ENCODE results near the gene TSPAN2.

Gene TSPAN2

DNA sequence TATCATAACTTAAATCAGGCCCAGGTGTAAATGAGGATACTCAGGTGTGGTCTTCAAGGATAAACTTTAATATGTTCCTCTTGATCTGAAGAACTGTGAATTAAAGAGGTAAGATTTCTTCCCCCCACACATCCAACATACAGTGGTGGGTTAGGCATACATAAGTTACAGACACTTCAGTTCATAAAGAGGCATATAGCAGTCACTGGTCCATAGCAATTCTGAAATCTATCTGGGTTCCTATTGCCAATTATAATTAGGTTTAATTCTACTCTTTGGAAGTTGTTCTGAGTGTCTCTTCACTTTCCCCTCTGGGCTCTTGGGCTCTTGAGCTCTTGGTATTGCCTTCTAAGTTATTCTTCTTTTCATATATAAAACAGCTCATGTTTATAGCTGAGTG lies 32.5 kb upstream of the TSPAN2 start:
- H3K4me1 ChIP-seq (ENCODE audit: insufficient read depth, low read length, poor library complexity, severe bottlenecking): no peaks in the 10 kb centered on the region
- H3K9ac ChIP-seq (ENCODE audit: low read depth, low read length, poor library complexity, severe bottlenecking): no peak overlapping the region
- no peaks in the 10 kb centered on the region for H3F3A ChIP-seq (ENCODE audit: low read depth)
- H4K20me1 ChIP-seq (ENCODE audit: insufficient read depth, low read length, poor library complexity, severe bottlenecking): no peaks in the 10 kb centered on the region
- no peaks in the 10 kb centered on the region for H3K9me3 ChIP-seq (ENCODE audit: insufficient read depth, low read depth, low read length)
- no peaks in the 10 kb centered on the region for H3K36me3 ChIP-seq (ENCODE audit: insufficient read depth, low read length)
- H3K79me2 ChIP-seq (ENCODE audit: insufficient read depth, low read length): no peaks in the 10 kb centered on the region
- no peaks in the 10 kb centered on the region for H3K9me2 ChIP-seq (replicated peaks; ENCODE audit: low read depth, low read length)
- TF ChIP-seq, protein P1, sequence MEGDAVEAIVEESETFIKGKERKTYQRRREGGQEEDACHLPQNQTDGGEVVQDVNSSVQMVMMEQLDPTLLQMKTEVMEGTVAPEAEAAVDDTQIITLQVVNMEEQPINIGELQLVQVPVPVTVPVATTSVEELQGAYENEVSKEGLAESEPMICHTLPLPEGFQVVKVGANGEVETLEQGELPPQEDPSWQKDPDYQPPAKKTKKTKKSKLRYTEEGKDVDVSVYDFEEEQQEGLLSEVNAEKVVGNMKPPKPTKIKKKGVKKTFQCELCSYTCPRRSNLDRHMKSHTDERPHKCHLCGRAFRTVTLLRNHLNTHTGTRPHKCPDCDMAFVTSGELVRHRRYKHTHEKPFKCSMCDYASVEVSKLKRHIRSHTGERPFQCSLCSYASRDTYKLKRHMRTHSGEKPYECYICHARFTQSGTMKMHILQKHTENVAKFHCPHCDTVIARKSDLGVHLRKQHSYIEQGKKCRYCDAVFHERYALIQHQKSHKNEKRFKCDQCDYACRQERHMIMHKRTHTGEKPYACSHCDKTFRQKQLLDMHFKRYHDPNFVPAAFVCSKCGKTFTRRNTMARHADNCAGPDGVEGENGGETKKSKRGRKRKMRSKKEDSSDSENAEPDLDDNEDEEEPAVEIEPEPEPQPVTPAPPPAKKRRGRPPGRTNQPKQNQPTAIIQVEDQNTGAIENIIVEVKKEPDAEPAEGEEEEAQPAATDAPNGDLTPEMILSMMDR (conservative IDR thresholded peaks at IDR 0.05; ENCODE audit: low read length): no peak
- TF ChIP-seq EZH2phosphoT487 (IDR thresholded peaks at IDR 0.05; ENCODE audit: borderline replicate concordance): no peak
- H2AFZ ChIP-seq (ENCODE audit: low read length): no peak overlapping the region
- H3K4me3 ChIP-seq (ENCODE audit: low read length, poor library complexity, severe bottlenecking): no peak overlapping the region
- H3K4me2 ChIP-seq (ENCODE audit: low read depth, low read length, poor library complexity, severe bottlenecking): no peak overlapping the region
- H3K27me3 ChIP-seq (ENCODE audit: insufficient read depth, low read length, poor library complexity, severe bottlenecking): no peaks in the 10 kb centered on the region

DNA sequence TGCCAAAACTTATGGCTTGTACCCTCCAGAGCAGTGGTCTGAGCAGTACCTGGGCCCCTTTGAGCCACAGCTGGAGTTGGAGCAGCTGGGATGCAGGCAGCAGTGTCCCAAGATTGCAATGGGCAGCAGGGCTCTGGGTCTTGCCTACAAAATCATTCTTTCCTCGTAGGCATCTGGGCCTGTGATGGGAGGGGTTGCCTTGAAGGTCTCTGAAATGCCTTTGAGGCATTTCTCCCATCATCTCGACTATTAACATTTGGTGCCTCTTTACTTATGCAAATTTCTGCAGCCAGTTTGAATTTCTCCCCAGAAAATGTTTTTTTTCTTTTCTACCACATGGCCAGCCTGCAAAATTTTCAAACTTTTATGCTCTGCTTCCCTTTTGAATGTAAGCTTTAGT lies 31.0 kb upstream of the TSPAN2 start:
- Histone ChIP-seq H3K9me2 (replicated peaks; ENCODE audit: low read depth, low read length) (no peaks in the 10 kb centered on the region), H3K36me3 (ENCODE audit: insufficient read depth, low read length) (no peaks in the 10 kb centered on the region), H3K4me1 (ENCODE audit: insufficient read depth, low read length, poor library complexity, severe bottlenecking) (no peaks in the 10 kb centered on the region), H3K79me2 (ENCODE audit: insufficient read depth, low read length) (no peaks in the 10 kb centered on the region), H3F3A (ENCODE audit: low read depth) (no peaks in the 10 kb centered on the region), H4K20me1 (ENCODE audit: insufficient read depth, low read length, poor library complexity, severe bottlenecking) (no peaks in the 10 kb centered on the region), H2AFZ (ENCODE audit: low read length) (no peak overlapping the region), H3K27me3 (ENCODE audit: insufficient read depth, low read length, poor library complexity, severe bottlenecking) (no peaks in the 10 kb centered on the region), H3K9ac (ENCODE audit: low read depth, low read length, poor library complexity, severe bottlenecking) (no peak overlapping the region), H3K4me3 (ENCODE audit: low read length, poor library complexity, severe bottlenecking) (no peak overlapping the region), H3K9me3 (ENCODE audit: insufficient read depth, low read depth, low read length) (no peaks in the 10 kb centered on the region), H3K4me2 (ENCODE audit: low read depth, low read length, poor library complexity, severe bottlenecking) (no peak overlapping the region)
- TF ChIP-seq EZH2phosphoT487 (IDR thresholded peaks at IDR 0.05; ENCODE audit: borderline replicate concordance): no peak
- TF ChIP-seq, protein P1 (conservative IDR thresholded peaks at IDR 0.05; ENCODE audit: low read length): no peak

GRCh38 chr1:115118611-115119010 lies 29.3 kb upstream of the TSPAN2 start:
- no peaks in the 10 kb centered on the region for H3F3A ChIP-seq (ENCODE audit: low read depth)
- H3K4me2 ChIP-seq (ENCODE audit: low read depth, low read length, poor library complexity, severe bottlenecking): no peak overlapping the region
- TF ChIP-seq, protein P1 (conservative IDR thresholded peaks at IDR 0.05; ENCODE audit: low read length): no peak
- no peak for TF ChIP-seq EZH2phosphoT487 (IDR thresholded peaks at IDR 0.05; ENCODE audit: borderline replicate concordance)

More at GRCh38 chr1:115118611-115119010, 29.3 kb upstream of the TSPAN2 start:
- Histone ChIP-seq H2AFZ (ENCODE audit: low read length) (no peak overlapping the region), H3K4me3 (ENCODE audit: low read length, poor library complexity, severe bottlenecking) (no peak overlapping the region), H3K36me3 (ENCODE audit: insufficient read depth, low read length) (no peaks in the 10 kb centered on the region), H3K9me2 (replicated peaks; ENCODE audit: low read depth, low read length) (no peaks in the 10 kb centered on the region), H3K79me2 (ENCODE audit: insufficient read depth, low read length) (no peaks in the 10 kb centered on the region), H4K20me1 (ENCODE audit: insufficient read depth, low read length, poor library complexity, severe bottlenecking) (no peaks in the 10 kb centered on the region), H3K4me1 (ENCODE audit: insufficient read depth, low read length, poor library complexity, severe bottlenecking) (peaks cover 12% of the 10 kb centered on the region), H3K9ac (ENCODE audit: low read depth, low read length, poor library complexity, severe bottlenecking) (no peak overlapping the region), H3K9me3 (ENCODE audit: insufficient read depth, low read depth, low read length) (no peaks in the 10 kb centered on the region), H3K27me3 (ENCODE audit: insufficient read depth, low read length, poor library complexity, severe bottlenecking) (no peaks in the 10 kb centered on the region)
